Skin of body (tissue), 2 donors: ENCODE data around the gene PPP1R1B. TPM values are rescaled to one million over a fixed set of nuclear protein-coding genes. Genes with fewer than 3 reads are reported as not detected.

Experiments
- DNase-seq: peaks from one replicate; lab custom pipeline; 2025; lab: John Stamatoyannopoulos, UW
- total RNA-seq: library from RNA; depleted of rRNA; stranded (reverse); fragments of >200 nt; gene quantifications from one replicate; pipeline ENCODE4 v1.2.3, GENCODE V29; 2014

The PPP1R1B gene
- total RNA-seq, 1 donor from 2014 or later: 12.8 TPM

GRCh38 chr17:39652587-39653315 is 26.0 kb downstream of the PPP1R1B start:
- no peak for DNase-seq

GRCh38 chr17:39653316-39653661 is 26.5 kb downstream of the PPP1R1B start:
- DNase-seq: no peak

GRCh38 chr17:39653662-39654331 is 27.0 kb downstream of the PPP1R1B start:
- DNase-seq: no peak

GRCh38 chr17:39655105-39655504 is 28.4 kb downstream of the PPP1R1B start:
- no peak for DNase-seq

DNA sequence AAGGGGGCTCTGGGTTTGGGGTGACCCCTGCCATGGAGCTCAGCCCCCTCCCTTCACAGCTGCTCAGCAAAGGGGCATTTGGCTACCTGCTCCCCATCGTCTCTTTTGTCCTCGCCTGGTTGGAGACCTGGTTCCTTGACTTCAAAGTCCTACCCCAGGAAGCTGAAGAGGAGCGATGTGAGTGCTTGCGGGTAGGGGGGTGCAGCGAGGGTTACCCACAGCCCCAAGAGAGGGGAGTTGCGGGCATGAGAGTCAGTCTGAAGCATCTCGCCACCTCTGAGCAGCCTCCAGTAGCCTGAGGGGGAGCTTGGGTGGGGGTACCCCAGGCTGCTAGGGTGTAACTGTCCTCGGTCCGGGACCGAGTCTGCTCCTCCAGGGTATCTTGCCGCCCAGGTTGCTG is 31.6 kb downstream of the PPP1R1B start:
- no peak for DNase-seq

DNA sequence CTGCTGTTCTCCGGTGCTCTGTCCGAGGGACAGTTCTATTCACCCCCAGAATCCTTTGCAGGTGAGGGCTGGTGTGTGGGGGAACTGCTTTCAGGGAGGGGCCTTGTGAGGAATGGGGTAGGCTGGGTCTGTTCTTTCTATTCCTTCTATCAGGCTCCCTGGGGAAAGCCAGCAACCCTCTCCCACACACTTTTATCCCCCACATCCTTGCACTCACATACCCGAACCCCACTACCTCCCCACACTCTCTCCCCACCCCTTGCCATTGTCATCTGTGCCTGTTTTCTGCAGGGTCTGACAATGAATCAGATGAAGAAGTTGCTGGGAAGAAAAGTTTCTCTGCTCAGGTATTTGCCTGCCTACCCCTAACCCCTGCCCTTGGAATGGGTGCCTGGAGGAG is 32.0 kb downstream of the PPP1R1B start:
- no peak for DNase-seq

DNA sequence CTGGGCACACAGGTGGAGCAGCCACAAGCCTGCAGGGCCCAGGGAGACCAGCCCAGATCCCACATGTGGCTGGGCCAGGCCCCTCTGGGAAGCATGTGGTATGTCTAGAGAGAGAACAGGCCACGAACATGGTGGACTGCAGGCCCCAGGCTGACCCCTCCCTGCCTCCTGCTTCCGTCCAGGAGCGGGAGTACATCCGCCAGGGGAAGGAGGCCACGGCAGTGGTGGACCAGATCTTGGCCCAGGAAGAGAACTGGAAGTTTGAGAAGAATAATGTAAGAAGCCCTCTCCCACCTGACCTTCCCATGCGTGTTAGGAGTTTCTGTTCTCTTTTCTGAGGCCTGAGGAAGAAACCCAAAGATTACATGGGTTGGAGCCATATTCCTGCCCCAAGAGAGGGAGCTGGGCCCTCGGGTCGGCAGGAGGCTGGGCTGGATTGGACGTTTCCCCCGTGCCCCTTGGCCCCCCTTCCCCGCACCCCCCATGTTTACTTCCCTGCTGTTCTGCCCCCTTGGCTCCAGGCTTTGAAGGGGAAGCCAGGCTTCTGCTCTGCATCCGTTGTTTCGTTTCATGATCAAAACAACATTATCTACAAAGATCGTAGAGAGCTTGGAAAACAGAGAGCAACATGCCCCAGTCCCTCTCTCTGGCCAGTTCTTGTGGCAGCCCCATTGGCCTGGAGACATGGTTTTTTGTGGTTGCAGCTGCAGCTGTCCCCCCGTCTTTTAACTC is 32.7 kb downstream of the PPP1R1B start:
- no peak for DNase-seq

DNA sequence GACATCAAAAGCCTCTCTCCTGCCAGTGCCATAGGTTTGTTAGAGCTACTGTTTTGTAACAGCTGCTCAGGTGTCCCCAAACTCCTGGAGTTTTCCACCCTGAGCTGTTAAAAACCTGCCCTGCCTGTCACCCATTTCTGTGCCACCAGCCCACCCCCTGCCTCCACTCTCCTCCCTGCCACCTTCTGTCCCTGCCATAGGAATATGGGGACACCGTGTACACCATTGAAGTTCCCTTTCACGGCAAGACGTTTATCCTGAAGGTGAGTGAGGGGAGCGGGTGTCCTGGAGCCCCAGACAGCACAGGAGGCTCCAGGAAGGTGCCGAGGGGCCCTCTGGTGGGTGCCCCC is 33.2 kb downstream of the PPP1R1B start:
- no peak for DNase-seq

DNA sequence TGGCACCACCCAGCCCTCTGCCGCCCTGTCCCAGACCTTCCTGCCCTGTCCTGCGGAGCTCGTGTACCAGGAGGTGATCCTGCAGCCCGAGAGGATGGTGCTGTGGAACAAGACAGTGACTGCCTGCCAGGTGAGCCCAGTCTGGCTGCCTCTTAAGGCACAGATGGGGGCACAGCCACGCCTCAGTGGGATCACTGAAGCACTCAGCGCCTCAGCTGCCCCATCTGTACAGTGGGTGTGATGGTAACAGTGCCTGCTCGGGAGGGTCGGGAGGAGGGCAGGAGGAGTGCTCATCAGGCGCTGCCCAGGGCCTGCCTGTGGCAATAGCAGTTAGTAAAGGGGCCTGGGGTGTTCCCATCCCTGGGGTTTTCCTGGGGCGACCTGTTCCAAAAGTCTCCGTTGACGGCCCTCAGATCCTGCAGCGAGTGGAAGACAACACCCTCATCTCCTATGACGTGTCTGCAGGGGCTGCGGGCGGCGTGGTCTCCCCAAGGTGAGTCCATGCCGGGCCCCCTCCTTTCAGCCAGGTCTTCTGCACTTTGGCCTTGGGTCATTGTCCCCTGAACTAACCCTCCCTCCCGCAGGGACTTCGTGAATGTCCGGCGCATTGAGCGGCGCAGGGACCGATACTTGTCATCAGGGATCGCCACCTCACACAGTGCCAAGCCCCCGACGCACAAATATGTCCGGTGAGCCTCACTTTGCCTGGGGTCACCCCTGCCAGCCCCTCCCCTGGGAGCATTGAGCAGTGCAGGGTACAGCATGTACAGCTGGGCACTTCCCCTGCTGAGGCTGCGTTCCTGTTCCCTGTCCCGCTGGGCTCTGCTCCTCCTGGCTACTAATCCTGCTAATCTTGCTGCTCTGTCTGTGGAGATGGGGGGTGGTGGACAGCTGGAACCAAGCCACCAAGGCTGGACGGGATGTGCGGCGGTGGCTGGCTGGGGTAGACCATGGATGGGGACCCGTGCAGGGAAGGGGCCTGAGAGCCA is 33.9 kb downstream of the PPP1R1B start:
- no peak for DNase-seq

DNA sequence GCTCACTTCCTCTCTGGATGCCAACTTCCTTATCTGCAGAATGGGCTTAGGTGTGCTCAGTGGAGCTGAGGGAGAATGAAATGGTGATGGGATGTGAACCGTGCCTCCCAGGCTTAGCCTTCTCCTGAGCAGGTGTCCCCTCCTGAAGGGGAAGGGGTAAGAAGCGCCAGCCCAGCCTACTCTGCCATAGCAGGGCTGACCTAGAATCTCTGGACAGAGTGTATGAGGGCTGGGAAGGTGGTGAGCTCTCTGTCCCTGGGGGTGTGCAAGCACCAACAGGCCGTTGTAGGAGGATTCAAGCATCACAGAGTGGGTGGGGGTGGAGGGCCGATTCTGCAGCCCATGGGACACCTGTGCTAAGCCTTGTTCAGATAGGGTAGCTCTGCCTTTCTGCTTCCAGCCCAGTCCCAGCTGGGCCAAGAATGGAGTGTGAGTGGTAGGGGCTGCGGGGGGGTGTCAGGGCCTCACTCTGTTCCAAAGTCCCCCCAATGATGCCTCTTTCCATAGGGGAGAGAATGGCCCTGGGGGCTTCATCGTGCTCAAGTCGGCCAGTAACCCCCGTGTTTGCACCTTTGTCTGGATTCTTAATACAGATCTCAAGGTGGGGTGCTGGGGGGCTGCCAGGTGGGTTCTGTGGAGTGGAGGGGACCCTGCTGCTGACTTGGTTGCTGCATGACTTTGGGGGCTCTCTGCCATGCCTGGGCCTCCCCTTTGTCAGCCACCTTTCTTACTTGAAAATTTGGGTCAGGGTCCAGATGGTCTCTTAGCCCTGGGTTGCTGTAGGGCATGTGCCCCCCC is 35.2 kb downstream of the PPP1R1B start:
- no peak for DNase-seq

GRCh38 chr17:39662551-39663339 is 36.0 kb downstream of the PPP1R1B start:
- DNase-seq: no peak

DNA sequence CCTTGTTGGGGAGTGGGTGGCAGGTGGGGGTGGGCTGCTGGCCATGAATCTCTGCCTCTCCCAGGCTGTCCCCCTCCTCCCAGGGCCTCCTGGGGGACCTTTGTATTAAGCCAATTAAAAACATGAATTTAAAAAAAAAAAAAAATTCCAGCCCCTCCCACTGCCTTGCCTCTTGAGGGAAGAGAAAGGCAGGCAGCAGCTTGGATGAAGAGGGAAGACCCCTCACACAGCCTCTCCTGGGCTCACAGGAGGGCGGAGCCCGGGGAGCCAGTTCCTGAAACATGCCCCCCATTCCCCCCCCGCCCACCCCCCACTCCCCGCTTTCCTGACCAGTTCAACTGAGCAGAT is 36.6 kb downstream of the PPP1R1B start:
- DNase-seq: no peak

- DNase-seq: no peak
Measured at GRCh38 chr17:39663688-39664580, 37.2 kb downstream of the PPP1R1B start.

- no peak for DNase-seq
Measured at GRCh38 chr17:39664581-39665561, 38.1 kb downstream of the PPP1R1B start, which contains the start of gene TCAP. Gene TCAP (plus strand): TSS chr17:39665349. CDS start chr17:39665360, 11 bp downstream.

DNA sequence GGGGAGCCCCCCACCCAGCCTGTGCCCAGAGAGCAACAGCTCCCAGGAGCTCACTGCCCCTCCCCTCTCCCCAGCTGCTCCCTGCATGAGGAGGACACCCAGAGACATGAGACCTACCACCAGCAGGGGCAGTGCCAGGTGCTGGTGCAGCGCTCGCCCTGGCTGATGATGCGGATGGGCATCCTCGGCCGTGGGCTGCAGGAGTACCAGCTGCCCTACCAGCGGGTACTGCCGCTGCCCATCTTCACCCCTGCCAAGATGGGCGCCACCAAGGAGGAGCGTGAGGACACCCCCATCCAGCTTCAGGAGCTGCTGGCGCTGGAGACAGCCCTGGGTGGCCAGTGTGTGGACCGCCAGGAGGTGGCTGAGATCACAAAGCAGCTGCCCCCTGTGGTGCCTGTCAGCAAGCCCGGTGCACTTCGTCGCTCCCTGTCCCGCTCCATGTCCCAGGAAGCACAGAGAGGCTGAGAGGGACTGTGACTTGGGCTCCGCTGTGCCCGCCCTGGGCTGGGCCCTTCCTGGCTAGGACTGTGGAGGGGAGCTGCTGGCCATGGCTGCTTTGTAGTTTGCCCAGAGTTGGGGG is 39.0 kb downstream of the PPP1R1B start:
- no peak for DNase-seq

DNA sequence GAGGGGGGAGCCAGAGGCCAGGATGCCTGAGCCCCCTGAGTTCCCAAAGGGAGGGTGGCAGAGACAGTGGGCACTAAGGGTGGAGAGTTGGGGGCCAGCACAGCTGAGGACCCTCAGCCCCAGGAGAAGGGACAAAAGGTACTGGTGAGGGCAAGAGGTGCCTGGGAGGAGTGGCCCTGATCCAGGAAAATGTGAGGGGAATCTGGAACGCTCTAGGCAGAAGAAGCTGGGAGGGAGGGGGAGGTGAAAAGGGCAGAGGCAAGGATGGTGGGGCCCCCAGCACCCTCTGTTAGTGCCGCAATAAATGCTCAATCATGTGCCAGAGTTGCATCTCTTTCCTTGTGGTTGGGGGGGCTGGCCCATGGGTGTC is 39.5 kb downstream of the PPP1R1B start:
- DNase-seq: no peak

DNA sequence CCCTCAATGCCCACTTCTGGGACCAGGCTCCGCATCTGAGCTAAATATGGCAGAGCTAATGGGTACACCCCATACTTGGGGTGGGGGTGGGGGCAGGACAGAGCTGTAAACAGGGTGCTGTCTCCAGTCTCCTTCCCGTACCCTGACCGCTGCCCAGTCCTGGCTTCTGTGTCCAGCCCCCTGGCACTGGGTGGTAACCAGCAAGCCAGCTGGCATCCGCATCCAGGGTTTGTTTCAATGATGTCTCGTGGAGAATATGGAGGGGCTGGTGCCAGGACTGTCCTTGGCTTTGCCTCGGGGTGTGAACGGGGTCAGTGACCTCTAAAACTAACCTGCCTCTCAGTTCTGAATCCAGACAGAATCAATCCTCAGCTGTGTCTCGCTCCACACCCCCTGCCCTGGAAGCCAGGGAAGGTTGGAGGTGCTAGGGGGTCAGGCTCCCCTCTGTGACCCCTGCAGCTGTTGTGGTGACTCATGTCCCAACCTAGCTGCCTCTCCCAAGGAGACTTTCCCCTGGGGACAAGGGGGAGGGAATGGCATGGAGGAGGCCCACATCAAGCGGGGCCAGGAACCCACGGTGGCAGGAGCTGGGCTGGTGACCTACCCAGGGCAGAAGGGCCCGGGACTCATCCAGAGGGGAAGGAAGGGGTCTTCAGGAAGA is 40.0 kb downstream of the PPP1R1B start:
- DNase-seq: no peak
